Transverse colon (tissue), 4 donors: ENCODE data around the gene VCPKMT. TPM values are rescaled to one million over a fixed set of nuclear protein-coding genes. Genes with fewer than 3 reads are reported as not detected.

ENCODE experiments used
- DNase-seq: peaks from one replicate; pipeline ENCODE4 v3.0.0-alpha.2; 2019
- H3K27ac ChIP-seq, 4 donors: fragments of 200-600 bp; sonication (generic); 2 replicates each; pipeline ENCODE4 v1.5.1; 2016 to 2018; ENCODE audit warnings: inconsistent platforms in 4 of 4
- H3K27me3 ChIP-seq: fragments of 200-600 bp; sonication (generic); 2 replicates; pipeline ENCODE4 v1.5.1; 2017; ENCODE audit warnings: inconsistent platforms
- H3K36me3 ChIP-seq, 4 donors: fragments of 200-600 bp; sonication (generic); 2 replicates each; pipeline ENCODE4 v1.5.1; 2017 to 2019; ENCODE audit warnings: inconsistent platforms in 4 of 4
- H3K4me1 ChIP-seq, 4 donors: fragments of 200-600 bp; sonication (generic); 2 replicates each; pipeline ENCODE4 v1.5.1; 2017 to 2020; ENCODE audit warnings: inconsistent platforms in 4 of 4
- H3K4me3 ChIP-seq, 4 donors: fragments of 200-600 bp; sonication (generic); 1 replicate in 1 of 4; 2 replicates in 3 of 4; pipeline versions ENCODE4 v1.5.1 to v1.6.1; 2017 to 2019; ENCODE audit warnings: inconsistent platforms in 4 of 4
- H3K9me3 ChIP-seq, 2 donors: fragments of 200-600 bp; sonication (generic); 2 replicates each; pipeline ENCODE4 v1.5.1; 2017 to 2019; ENCODE audit warnings: inconsistent platforms in 2 of 2
- EP300 ChIP-seq: sonication (generic); formaldehyde crosslinking; IDR thresholded peaks from one replicate; pipeline ENCODE4 v1.6.1; 2017; ENCODE audit warnings: antibody characterized with exemption, low read depth
- POLR2A ChIP-seq: fragments of 450-650 bp; IDR thresholded peaks from one replicate; pipeline ENCODE4 v1.6.1; 2016; ENCODE audit warnings: antibody characterized with exemption, mild to moderate bottlenecking, moderate library complexity
- POLR2AphosphoS5 ChIP-seq, 3 donors: sonication (generic); formaldehyde crosslinking; IDR thresholded peaks; one replicate each; pipeline ENCODE4 v1.6.1; 2016; ENCODE audit warnings: antibody characterized with exemption in 3 of 3
- WGBS, 2 donors: methylation state at CpG; one replicate each; pipeline ENCODE4 v1.1.5; 2018; ENCODE audit warnings: low coverage in 1 of 2; 5-methylcytosine and 5-hydroxymethylcytosine counted together
- in situ Hi-C, 4 donors: fragments of 200-750 bp; cut with MboI; loops; one replicate each; pipeline versions ENCODE4 v1.15.0 to v1.15.1; 2017; ENCODE audit warnings: low sequenced_read_pairs in 3 of 4, low pct_ligation_motif_present in 1 of 4, low pct_unique_long_range_greater_than_20kb in 1 of 4
- intact Hi-C: fragments of 100-400 bp; cut with DNase I; formaldehyde crosslinking; loops from one replicate; pipeline ENCODE4 v1.15.1; 2023; ENCODE audit warnings: low total_unique reads
- total RNA-seq, 4 donors: library from RNA; depleted of rRNA; stranded (reverse); fragments of >200 nt; gene quantifications; one replicate each; pipeline ENCODE4 v1.1.0, GENCODE V29; 2016
- TF ChIP-seq, protein P1 (sequence below), 5 experiments: fragments of 200-600 bp in 3 of 5; fragments of 450-650 bp in 2 of 5; sonication (generic) in 3 of 5; IDR thresholded peaks; 1 replicate in 2 of 5; 2 replicates in 3 of 5; pipeline ENCODE4 v1.5.1; 2016 to 2017; ENCODE audit warnings: antibody characterized with exemption in 5 of 5, inconsistent platforms in 3 of 5, mild to moderate bottlenecking in 2 of 5, moderate library complexity in 1 of 5

The VCPKMT gene
- total RNA-seq, 4 donors from 2014 or later = 3.7 to 12.1 (median 5.9) TPM

DNA sequence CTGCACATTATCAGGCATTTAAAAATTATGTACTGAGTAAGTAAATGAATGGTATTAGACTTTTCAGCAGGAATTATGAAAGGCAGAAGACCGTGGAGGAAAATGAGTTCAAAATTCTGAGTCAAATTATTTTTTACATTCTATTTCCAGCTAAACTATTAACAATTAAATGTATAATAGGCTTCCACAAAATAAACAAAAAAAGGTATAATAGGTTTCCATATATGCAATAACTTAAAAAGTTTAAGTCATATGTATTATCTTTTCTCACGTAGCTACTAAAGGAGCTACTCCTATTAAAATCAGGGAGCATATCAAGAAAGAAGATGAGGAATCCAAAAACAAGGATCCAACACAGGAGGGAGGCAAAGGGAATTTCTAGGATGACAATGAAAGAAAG is 11.4 kb upstream of the VCPKMT start:
- Histone ChIP-seq H3K27me3 (no peaks in the 10 kb centered on the region), H3K36me3 (peaks cover 0 to 52% (median 11%) of the 10 kb centered on the region in 4 donors), H3K4me1 (no peaks in the 10 kb centered on the region), H3K4me3 (no peak overlapping the region), H3K27ac (no peak overlapping the region), H3K9me3 (no peaks in the 10 kb centered on the region)
- in situ Hi-C loops = no loop called here
- DNase-seq = no peak
- TF ChIP-seq POLR2A (no peak), EP300 (no peak), POLR2AphosphoS5 (IDR thresholded peaks at IDR 0.05) (no peak)
- TF ChIP-seq, protein P1, sequence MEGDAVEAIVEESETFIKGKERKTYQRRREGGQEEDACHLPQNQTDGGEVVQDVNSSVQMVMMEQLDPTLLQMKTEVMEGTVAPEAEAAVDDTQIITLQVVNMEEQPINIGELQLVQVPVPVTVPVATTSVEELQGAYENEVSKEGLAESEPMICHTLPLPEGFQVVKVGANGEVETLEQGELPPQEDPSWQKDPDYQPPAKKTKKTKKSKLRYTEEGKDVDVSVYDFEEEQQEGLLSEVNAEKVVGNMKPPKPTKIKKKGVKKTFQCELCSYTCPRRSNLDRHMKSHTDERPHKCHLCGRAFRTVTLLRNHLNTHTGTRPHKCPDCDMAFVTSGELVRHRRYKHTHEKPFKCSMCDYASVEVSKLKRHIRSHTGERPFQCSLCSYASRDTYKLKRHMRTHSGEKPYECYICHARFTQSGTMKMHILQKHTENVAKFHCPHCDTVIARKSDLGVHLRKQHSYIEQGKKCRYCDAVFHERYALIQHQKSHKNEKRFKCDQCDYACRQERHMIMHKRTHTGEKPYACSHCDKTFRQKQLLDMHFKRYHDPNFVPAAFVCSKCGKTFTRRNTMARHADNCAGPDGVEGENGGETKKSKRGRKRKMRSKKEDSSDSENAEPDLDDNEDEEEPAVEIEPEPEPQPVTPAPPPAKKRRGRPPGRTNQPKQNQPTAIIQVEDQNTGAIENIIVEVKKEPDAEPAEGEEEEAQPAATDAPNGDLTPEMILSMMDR (IDR thresholded peaks at IDR 0.05) = no peak
- 93 to 95% methylated on average over 2 of the region's 2 CpGs for WGBS, 2 donors
- intact Hi-C loops = no loop called here

DNA sequence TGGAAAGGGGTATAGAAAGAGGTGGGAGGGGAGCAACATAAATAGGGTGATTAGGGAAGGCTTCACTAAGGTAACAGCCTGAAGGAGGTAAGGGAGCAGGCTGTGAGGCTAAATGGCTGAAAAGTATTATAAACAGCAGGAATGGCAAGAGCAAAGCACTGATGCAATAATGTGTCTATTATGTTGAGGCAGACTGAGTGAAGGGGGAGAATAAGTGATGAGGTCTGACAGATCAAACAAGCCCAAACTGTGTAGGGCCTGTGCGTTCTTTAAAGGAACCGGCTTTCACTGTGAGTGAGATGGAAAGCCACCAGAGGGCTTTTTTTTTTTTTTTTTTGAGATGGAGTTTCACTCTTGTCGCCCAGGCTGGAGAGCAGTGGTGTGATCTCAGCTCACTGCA is 6.7 kb upstream of the VCPKMT start:
- no peaks in the 10 kb centered on the region for H3K4me1 ChIP-seq
- intact Hi-C loops (no loop called here), in situ Hi-C loops (loop anchor here in 1 of 4 donors (25.0 kb wide), 1 partner anchor 486 kb away; the partner anchor contains the start of gene DNAAF2)
- DNase-seq = no peak
- no peaks in the 10 kb centered on the region for H3K9me3 ChIP-seq
- no peak for TF ChIP-seq POLR2A
- TF ChIP-seq, protein P1 (IDR thresholded peaks at IDR 0.05) = no peak
- TF ChIP-seq EP300 = no peak
- no peak for TF ChIP-seq POLR2AphosphoS5 (IDR thresholded peaks at IDR 0.05)
- no peaks in the 10 kb centered on the region for H3K27me3 ChIP-seq
- WGBS, 2 donors = 88 to 100% methylated on average over 2 to 3 of the region's 3 CpGs
- H3K4me3 ChIP-seq = no peak overlapping the region
- H3K27ac ChIP-seq = no peak overlapping the region
- peaks cover 0 to 20% (median 3%) of the 10 kb centered on the region in 4 donors for H3K36me3 ChIP-seq

DNA sequence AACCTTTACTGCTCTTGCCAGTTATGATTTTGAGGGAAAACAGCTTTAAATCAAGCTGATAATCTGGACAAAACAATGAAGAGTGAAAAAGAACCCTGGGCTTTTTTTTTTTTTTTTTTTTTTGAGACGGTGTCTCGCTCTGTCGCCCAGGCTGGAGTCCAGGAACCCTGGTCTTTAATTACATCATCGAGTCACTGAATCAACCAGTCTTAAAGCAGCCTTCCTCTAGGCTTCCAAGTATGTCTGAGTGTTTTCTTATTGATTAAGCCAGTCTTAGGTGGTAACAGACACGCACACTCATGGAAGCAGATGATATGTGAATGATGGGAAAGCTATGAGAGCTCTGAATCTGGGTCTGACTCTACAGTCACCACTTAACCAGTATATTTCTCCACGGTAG is 5.9 kb upstream of the VCPKMT start:
- Histone ChIP-seq H3K36me3 (peaks cover 0 to 21% (median 5%) of the 10 kb centered on the region in 4 donors), H3K9me3 (no peaks in the 10 kb centered on the region), H3K4me3 (no peak overlapping the region), H3K27ac (no peak overlapping the region), H3K27me3 (no peaks in the 10 kb centered on the region), H3K4me1 (peaks cover 0 to under 1% (median 0%) of the 10 kb centered on the region in 4 donors)
- 95% methylated on average over 6 of the region's 6 CpGs; no CpG with 5 or more reads in 1 of the 2 donors for WGBS, 2 donors
- TF ChIP-seq POLR2A (no peak), POLR2AphosphoS5 (IDR thresholded peaks at IDR 0.05) (no peak), EP300 (no peak)
- TF ChIP-seq, protein P1 (IDR thresholded peaks at IDR 0.05) = no peak
- in situ Hi-C loops = loop anchor here in 1 of 4 donors (25.0 kb wide), 1 partner anchor 485 kb away; the partner anchor contains the start of gene DNAAF2
- intact Hi-C loops = no loop called here
- DNase-seq = no peak

DNA sequence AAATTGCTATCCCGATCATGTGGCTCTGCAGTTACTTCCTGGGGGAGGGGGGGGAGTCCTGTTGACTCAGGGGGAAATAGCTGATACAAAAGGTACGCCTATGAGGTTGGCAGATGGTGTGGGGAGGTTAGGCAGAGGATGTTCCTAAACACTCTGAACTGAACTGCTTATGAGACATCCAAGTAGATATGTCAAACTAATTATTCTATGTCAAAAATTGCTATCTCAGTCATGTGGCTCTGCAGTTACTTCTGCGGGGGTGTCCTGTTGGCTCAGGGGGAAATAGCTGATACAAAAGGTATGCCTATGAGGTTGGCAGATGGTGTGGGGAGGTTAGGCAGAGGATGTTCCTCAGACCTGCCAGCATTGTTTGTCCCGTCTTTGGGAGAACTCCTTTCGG is 5.1 kb upstream of the VCPKMT start:
- Histone ChIP-seq H3K4me3 (no peak overlapping the region), H3K4me1 (peaks cover 0 to 6% (median 3%) of the 10 kb centered on the region in 4 donors), H3K27me3 (no peaks in the 10 kb centered on the region), H3K9me3 (no peaks in the 10 kb centered on the region), H3K27ac (no peak overlapping the region), H3K36me3 (peaks cover 0 to 21% (median 5%) of the 10 kb centered on the region in 4 donors)
- intact Hi-C loops = no loop called here
- DNase-seq = no peak
- 68 to 95% methylated on average over 2 to 5 of the region's 5 CpGs for WGBS, 2 donors
- TF ChIP-seq EP300 (no peak), POLR2AphosphoS5 (IDR thresholded peaks at IDR 0.05) (no peak), POLR2A (no peak)
- TF ChIP-seq, protein P1 (IDR thresholded peaks at IDR 0.05) = no peak
- in situ Hi-C loops = loop anchor here in 1 of 4 donors (25.0 kb wide), 1 partner anchor 484 kb away; the partner anchor contains the start of gene DNAAF2
